HG03520 (cell line): ENCODE measurements around the gene MTCH1.

Source experiments
- ATAC-seq: cut with Tn5 transposase; IDR thresholded peaks from one replicate; pipeline ENCODE4 v1.9.1; 2021; ENCODE audit warnings: mild to moderate bottlenecking, moderate library complexity; ENCODE audit not compliant: unreplicated experiment

MTCH1 gene

DNA sequence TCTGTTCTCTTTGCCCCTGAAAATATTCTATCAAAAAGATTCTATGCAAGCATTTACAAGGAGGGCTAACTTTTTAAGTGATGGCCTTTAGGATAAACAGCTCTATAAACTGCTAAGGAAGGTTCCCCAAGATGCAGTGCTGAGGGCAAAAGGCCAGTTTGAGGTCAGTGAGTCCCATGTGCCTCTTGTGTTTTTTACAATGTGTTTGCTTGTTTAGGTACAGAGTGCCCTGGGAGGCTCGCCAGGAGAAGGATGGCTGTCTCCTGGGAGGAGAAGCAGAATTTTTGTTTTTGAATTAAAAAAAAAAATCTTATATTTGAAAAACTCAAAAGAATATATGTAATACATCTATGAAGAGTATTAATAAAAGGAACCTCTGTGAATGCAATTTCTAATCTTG lies 12.8 kb downstream of the MTCH1 start:
- ATAC-seq, result no peak

DNA sequence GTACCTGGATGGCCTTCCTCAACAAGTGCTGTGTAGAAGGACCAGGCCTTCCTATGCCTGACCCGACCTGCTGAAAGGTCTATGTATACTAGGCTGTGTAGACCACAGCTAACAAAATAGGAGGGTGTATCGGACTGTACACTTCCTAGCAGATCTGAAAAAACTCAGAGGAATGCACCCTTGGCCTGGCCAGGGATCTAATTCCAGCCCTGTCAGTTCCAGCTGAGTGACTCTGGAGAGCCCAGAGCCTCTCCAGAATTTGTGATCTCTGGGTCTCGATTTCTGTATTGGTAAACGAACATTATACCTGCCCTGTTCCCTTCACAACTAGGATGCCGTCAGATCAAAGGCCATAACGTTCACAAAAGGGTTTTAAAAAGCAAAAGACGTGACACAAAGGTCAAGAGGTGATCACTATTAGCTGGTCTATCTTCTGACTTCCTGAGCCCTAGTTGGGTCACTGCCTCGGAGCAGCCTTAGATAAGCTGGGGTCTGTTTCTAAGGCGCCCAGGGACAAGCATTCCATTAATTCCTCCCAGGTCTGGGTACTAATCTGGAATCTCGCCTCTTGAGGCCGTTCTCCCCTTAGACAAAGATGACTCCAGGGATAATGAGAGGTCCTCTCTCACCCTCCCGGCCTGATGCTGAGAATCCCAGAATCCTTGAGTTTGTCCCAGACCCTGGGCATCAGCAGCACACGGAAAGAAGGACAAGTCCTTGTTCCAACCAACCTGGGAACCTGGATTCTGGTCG lies 13.9 kb downstream of the MTCH1 start:
- no peak for ATAC-seq

DNA sequence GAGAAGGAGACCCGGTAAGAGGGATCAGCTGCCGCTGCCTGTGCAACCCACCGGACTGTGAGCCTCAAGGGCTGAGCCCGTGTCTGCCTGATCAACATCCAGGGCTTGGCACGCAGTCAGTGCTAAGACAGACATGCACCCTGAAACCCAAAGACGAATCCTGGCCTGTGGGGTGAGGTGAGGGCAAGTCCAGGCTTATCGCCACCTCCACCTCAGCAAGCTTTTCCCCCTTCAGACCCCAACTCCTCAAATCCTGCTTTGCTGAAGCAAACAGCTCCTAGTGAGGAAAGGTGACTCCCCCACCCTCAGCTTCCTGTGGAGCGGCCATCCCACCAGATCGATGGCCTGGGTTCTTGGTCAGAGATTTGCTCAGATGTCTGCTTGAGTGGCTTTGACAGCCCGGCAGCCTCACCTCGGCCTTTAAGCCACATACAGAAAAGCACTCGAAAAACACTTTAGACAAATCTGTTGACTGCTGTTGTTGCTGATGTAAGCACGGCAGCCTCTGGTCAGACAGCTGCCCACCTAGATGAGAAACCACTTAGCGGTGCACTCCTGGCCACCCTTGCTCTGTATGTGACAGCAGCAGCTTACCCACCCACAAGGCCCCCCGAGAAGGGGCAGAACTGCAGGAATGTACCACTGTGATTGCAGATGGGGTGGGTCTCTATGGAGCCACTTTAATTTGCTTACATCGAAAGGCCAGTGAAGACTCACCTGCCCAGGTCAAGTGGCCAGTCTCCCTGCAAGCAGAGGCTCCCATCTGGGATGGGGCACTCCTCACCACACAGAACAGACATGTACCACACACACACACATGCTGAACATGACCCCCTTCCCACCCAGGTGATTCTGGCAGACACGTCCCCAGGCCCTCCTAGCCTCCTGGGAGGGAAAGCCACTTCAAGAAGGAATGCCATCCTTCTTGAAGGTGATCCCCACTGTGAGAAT lies 14.8 kb downstream of the MTCH1 start:
- no peak for ATAC-seq

DNA sequence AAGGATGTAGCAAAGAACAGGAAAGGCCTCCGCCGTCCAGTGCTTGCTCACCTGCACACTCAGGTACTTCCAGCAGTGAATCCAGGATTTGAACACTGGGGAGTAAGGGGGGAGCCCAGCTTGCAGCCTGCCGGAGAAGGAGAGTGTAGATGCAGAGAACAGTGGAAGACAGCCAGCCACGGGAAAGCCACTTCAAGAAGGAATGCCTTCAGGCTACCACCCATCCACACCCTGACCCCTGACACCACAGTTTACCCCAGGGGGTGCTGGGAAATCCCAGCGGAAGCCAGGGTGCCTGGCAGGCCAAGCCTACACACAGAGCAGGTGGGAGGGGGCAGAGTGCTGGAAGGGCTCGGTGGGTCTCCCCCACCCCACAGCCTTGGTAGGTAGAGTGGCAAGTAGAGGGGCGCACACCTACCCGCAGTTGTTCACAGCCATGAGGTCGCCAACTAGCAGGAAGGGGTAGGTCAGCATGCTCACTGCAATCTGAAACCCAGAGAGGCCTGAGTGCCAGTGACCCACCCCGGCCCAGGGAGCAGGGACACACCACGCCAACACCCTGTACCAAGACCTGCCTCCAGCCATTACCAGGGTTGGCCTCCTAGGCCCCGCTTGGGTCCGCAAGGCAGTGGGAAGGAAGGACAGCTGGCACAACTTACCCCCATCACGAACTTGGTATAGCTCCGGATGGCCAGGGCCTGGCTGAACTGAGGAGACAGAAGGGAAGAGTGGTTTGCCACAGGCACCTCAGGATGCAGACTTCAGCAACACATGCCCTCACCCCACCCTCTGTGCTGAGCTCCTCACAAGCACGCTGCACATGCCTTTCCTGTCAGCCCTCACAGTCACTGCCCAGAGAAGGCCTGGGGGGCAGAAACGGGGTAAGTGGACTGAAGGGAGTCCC lies 15.8 kb downstream of the MTCH1 start:
- ATAC-seq, result no peak

DNA sequence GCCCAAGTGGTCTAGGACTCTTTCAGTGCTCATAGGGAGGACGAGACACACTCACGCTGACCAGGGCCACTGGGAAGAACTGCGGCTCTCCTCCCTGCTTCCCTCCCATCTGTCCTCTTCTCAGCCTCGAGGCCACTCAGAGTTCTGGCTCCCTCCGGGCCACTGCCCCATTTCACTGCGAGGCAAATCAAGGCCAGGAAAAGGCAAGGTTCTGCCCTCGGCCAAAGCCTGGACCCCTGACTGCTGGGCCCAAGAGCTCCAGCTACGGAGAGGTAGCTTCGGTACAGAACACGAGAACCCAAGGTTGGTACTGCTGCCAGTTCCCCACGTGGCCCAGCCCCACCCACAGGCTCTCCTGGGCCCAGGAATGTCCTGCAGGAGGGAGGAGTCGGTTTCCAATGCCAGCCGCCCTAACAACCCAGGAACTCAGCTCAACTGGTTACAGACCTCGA lies 16.7 kb downstream of the MTCH1 start:
- ATAC-seq, result no peak

DNA sequence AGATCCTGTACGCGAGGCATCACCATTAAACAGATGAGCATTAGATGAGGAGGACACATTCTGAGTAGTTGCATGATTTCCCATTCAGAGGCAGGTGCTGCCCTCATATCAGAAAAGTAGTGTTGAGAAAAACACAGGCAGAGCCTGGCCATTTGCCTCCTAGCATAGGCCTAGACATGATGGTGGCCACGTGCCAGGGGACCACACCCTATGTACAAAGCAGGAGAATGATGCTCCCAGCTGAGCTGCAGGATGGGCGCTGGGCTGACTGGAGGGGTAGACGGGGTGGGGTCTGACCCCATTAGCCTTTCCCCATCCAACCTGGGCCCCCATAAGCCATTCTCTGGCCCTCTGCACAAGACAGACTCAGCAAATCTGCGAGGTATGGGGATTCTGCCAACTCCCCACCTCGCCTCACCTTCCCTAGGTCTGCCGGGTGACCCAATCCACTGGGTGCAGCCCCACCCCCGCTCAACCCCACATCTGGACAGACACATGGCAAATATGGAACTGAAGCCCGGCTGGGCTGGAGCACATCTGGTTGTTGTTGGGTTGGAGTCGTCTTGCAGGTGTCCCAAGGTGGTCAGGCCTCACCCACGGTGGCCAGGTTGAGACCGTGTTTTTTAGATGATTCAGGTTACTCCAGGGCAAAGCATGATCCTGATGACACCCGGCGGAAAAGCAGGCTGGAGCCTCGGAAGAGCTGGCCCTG lies 17.6 kb downstream of the MTCH1 start:
- ATAC-seq, result no peak

DNA sequence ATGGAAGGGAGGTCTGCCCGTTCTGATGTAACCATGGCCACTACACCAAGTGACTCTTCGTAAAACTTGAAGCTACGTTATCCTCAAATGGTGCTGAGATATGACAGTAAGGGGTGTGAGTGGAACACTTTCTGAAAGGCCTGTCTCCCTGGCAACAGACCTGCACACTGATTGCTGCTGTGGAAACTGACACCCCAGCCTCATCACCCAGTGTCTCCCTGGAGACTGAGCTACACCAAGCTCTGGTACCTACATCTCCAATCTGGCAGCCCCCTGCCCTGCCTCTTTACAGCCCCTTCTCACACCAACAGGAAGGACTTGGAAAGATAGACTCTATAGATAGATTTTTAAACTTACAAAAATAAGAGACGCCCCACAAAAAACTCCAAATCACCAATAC lies 18.2 kb downstream of the MTCH1 start:
- no peak for ATAC-seq

DNA sequence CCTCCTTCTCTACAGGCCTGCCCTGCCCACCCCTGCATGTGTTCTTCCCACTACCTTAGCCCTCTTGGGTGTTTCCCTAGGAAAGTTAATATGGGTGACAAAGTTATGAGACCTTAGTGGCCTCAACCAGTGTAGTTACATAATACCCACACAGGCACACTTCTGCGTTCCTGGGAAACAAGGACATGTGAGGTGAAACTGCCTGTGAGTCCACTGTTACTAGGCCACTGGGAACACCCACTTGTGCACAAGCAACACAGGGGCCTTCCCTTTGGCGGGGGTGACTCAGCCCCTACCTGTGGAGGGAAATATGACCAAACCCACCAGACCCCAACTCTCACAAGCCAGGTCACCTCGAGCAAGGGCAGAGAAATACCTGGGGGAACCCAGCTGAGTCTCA lies 18.7 kb downstream of the MTCH1 start:
- ATAC-seq, result no peak

DNA sequence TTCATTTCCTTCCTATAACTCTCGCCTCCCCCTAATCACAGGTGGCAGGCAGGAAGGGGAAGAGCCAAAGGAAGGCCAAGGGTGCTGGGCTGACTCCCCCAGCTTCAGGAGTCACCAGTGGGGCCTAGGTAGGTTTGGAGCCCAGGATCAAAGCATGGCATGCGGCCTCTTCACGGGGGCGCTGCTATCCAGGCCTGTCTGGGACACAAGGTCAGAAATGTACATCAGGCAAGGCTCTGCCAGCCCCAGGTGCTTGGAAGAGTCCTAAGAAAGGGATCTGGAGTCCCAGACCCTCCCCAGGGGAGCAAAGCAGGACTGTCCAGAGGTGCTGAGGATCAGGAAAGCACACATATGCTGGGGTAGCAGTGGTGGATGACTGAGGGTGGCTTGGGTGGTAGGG lies 21.1 kb downstream of the MTCH1 start:
- no peak for ATAC-seq

DNA sequence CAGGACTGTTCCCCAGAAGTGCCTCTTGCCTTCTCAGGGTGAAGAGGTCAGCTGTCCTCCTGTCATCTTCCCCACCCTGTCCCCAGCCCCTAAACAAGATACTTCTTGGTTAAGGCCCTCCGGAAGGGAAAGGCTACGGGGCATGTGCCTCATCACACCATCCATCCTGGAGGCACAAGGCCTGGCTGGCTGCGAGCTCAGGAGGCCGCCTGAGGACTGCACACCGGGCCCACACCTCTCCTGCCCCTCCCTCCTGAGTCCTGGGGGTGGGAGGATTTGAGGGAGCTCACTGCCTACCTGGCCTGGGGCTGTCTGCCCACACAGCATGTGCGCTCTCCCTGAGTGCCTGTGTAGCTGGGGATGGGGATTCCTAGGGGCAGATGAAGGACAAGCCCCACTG lies 21.6 kb downstream of the MTCH1 start:
- ATAC-seq, result no peak

DNA sequence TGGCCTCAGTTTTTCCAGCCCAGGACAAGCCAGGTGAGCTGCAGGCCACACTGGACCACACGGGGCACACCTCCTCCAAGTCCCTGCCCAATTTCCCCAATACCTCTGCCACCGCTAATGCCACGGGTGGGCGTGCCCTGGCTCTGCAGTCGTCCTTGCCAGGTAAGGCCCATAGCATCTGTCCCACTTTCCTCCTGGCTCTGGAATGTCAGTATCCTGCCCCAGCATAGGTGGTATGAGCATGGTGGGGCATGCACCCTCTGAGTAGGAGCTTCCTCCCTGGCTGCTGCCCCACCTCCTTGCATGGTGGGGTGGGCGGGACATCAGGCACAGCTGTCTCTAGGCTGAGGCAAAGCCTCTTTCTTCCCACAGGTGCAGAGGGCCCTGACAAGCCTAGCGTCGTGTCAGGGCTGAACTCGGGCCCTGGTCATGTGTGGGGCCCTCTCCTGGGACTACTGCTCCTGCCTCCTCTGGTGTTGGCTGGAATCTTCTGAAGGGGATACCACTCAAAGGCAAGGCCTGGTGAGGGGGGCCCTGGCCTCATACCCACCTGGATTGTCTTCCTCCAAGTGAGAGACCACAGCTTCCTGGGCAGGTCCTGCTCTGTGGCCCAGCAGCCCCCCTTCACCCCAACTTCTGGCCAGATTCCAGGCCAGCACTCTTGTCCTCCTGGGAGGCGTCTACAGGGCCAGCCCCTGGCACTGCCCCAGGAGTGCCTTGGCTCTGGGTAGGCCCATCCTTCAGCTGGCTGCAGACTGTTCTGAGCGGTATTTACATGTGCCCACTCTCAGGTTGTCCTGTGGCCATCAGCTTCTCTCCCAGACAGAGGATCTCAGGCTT lies 22.3 kb downstream of the MTCH1 start:
- no peak for ATAC-seq

DNA sequence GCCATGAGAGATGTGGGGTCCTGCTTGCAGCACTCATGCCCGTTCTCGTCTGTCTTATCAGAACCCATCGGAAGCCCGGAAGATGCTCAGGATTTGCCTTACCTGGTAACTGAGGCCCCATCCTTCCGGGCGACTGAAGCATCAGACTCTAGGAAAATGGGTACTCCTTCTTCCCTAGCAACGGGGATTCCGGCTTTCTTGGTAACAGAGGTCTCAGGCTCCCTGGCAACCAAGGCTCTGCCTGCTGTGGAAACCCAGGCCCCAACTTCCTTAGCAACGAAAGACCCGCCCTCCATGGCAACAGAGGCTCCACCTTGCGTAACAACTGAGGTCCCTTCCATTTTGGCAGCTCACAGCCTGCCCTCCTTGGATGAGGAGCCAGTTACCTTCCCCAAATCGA lies 23.1 kb downstream of the MTCH1 start:
- ATAC-seq, result no peak

DNA sequence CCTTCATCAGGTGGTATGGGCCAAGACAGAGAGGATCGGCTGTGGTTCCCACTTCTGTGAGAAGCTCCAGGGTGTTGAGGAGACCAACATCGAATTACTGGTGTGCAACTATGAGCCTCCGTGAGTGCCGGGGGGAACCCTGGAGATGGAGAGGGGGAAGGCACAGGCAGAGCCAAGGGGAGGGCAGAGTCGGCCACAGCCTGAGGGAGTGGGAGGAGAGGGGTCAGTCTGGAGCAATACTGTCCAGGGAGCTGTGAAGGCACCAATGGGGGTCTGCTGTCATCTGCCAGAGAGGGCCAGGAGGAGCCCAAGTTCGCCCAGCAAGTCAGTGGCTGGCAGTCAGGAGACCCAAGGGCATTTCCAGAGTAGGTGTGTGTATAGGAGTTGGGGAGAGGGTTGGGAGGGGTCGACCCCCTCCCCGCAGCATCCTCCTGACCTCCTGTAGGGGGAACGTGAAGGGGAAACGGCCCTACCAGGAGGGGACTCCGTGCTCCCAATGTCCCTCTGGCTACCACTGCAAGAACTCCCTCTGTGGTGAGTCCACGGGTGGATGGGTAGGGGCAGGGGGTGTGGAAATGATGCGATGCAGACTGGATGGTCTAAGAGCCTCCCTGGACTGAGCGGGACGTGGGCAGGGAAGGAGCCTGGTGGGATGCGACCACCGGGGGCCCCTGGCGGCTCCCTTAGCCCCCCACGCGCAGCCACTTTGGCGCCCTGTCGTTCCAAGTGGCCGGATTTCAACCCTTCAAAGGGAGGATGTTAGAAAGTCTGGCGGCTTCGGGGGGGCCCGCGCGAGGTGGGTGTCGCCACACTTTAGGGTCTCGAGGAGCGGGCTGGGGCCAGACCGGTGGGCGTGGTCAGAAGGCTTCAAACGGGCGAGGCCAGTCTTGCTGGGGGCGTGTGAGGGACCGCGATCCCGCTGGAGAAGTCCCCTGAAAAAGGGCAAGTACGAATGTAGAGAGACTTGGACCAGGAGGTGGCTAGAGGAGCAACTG lies 24.3 kb downstream of the MTCH1 start:
- ATAC-seq, result no peak

DNA sequence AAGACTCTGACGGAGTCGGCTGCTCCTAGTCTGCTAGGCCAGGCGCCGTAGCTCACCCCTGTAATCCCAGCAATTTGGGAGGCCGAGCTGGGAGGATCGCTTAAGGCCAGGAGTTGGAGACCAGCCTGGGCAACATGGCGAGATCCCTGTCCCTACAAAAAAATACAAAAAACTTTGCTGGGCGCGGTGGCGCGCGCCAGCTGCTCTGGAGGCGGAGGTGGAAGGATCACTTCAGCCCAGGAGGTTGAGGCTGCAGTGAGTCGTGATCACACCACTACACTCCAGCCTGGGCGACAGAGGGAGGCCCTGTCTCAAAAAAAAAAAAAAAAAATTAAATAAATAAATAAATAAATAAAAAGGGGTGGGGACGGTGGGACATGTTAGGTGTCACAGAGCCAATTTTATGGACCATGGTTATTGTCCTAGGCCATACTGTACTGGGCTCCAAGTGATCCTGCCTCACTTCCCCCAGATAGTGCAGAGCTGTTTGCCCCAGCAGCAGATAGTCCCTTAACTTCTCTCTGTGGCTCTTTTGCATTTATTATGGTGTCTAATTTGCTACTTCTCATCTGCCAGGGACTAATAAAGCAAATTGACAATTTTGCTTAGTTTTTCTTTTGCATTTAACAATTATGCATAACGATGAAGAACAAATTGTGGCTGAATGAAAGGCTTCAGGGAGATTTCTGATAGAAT lies 26.3 kb downstream of the MTCH1 start:
- ATAC-seq, result no peak

DNA sequence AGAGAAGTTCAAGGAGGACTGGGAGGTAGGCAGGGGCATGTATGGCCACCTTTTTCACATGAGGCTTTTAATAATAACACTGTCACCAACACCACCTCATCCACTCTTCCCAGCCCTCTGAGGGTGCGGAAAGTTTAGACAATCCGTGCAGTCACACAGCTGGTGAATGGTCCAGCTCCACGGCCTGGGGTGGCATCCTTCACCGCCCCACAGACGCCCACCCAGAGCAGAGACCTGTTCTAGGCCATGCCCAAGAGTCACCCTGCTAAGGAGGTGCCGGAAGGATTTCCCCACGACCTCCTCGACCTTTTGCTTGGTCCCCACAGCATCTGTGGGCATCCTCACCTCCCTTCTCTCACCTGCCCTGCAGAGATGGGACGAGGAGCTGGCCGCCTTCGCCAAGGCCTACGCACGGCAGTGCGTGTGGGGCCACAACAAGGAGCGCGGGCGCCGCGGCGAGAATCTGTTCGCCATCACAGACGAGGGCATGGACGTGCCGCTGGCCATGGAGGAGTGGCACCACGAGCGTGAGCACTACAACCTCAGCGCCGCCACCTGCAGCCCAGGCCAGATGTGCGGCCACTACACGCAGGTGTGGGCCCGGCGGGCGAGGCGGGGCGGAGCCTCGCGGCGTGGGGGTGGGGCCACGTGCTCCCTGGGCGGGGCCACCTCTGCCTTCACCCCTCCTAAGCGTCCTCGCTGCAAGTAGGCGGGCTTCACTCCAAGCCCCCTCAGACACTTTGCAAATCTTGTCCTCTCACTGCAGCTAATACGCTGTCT lies 27.0 kb downstream of the MTCH1 start:
- no peak for ATAC-seq

DNA sequence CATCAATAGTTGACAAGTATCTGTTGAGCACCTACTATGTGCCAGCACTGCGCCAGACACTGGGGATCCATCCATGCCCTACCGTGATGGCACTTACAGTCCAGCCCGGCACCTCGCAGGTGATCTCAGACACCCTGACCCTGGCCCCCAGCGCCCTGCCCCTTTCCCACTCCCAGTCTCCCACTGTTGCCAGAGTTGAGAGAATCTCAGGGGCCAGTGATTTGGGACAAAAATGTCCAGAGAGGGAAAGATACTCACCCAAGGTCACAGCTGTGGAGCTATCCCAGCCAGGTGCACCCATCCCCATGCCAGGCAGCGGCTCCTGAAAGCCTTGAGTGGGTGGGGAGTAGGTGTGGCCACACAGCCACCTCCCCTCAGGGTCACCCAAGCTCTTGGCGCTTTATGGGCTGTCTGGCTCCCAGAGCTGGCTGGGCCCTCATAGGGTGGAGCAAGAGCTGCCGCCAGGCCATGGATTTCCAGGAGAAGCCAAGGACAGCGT lies 28.2 kb downstream of the MTCH1 start:
- ATAC-seq, result no peak

DNA sequence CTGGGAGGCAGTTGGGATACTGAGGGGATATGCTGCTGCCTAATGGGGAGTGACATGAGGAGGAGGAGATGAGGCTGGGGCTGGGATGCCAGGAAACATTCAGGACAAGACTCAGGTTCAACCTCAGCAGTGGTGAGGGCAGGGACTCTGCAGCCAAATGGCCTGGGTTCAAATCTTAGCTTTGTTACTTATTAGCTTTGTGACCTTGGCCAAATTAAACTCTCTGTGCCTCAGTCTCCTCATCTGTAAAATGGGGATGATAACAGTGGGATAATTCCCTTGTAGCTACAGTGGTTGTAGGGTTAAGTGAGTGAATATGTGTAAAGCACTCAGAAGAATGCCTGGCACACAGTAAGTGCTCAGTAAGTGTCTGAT lies 29.6 kb downstream of the MTCH1 start:
- ATAC-seq, result no peak
